Ovary (tissue), 3 donors: ENCODE measurements around the gene MYRF.

Source experiments
- EP300 ChIP-seq: sonication (generic); formaldehyde crosslinking; IDR thresholded peaks from one replicate; pipeline ENCODE4 v1.6.1; 2017; ENCODE audit warnings: antibody characterized with exemption
- POLR2A ChIP-seq: fragments of 450-650 bp; IDR thresholded peaks from one replicate; pipeline ENCODE4 v1.6.1; 2017; ENCODE audit warnings: antibody characterized with exemption, mild to moderate bottlenecking, moderate library complexity
- TF ChIP-seq, protein P1 (sequence below), 3 donors: fragments of 450-650 bp in 2 of 3; fragments of 200-600 bp in 1 of 3; IDR thresholded peaks; one replicate each; pipeline versions ENCODE4 v1.5.1 to v1.8.0; 2016 to 2022; ENCODE audit warnings: antibody characterized with exemption in 3 of 3, mild to moderate bottlenecking in 1 of 3
- donor health status: DM: no; HTN: no; CAD: no.

DNA sequence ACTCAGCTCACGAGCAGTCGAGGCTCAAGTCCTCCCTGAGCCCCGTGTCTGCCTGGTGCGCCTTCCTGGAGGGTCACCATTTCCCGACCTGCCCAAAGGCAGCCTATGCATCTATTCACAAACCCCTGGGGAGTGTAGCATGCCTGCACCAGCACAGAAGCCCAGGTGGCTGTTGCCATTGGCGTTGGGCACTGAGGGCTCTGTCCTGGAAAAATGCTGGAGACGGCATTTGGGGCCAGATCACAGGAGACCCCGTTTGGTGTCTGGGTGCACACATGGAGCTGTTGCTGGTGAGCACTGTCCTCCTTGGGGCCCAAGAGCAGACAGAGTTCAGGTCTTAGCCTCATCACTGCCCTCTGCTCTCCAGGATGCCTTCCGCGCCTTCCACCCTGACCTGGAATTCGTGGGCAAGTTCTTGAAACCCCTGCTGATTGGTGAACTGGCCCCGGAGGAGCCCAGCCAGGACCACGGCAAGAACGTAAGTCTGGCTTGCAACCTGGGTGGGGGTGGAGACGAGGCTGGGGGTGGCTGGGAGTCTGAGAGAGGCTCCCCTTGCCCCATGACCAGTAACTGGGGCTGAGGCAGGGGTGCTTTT lies 85.1 kb downstream of the MYRF start:
- TF ChIP-seq POLR2A (no peak), EP300 (no peak)
- TF ChIP-seq, protein P1, sequence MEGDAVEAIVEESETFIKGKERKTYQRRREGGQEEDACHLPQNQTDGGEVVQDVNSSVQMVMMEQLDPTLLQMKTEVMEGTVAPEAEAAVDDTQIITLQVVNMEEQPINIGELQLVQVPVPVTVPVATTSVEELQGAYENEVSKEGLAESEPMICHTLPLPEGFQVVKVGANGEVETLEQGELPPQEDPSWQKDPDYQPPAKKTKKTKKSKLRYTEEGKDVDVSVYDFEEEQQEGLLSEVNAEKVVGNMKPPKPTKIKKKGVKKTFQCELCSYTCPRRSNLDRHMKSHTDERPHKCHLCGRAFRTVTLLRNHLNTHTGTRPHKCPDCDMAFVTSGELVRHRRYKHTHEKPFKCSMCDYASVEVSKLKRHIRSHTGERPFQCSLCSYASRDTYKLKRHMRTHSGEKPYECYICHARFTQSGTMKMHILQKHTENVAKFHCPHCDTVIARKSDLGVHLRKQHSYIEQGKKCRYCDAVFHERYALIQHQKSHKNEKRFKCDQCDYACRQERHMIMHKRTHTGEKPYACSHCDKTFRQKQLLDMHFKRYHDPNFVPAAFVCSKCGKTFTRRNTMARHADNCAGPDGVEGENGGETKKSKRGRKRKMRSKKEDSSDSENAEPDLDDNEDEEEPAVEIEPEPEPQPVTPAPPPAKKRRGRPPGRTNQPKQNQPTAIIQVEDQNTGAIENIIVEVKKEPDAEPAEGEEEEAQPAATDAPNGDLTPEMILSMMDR (IDR thresholded peaks at IDR 0.05): no peak
